Skeletal muscle tissue (tissue), 4 donors: Measurements from ENCODE around the gene INPP4A. TPM values are rescaled to one million over a fixed set of nuclear protein-coding genes. Genes with fewer than 3 reads are reported as not detected.

Experiments
- H3K27ac ChIP-seq: one replicate; pipeline ENCODE4 v1.7.0; 2013; ENCODE audit warnings: mild to moderate bottlenecking, low read depth, low read length, inconsistent platforms
- H3K27me3 ChIP-seq, 3 donors: one replicate each; pipeline ENCODE4 v1.7.0; 2013; ENCODE audit warnings: low read length in 3 of 3; ENCODE audit not compliant: control insufficient read depth in 3 of 3, insufficient read depth in 3 of 3
- H3K36me3 ChIP-seq, 3 donors: one replicate each; pipeline ENCODE4 v1.7.0; 2013; ENCODE audit warnings: low read length in 3 of 3; ENCODE audit not compliant: control insufficient read depth in 3 of 3, insufficient read depth in 3 of 3
- H3K4me1 ChIP-seq, 3 donors: one replicate each; pipeline ENCODE4 v1.7.0; 2013; ENCODE audit warnings: low read length in 3 of 3, mild to moderate bottlenecking in 3 of 3; ENCODE audit not compliant: control insufficient read depth in 3 of 3, insufficient read depth in 3 of 3
- H3K4me3 ChIP-seq, 3 donors: one replicate each; pipeline ENCODE4 v1.7.0; 2013; ENCODE audit warnings: low read length in 3 of 3
- H3K9ac ChIP-seq, 3 donors: one replicate each; pipeline ENCODE4 v1.7.0; 2013; ENCODE audit warnings: low read length in 3 of 3, mild to moderate bottlenecking in 3 of 3, moderate library complexity in 2 of 3, low read depth in 1 of 3
- H3K9me3 ChIP-seq, 3 donors: one replicate each; pipeline ENCODE4 v1.7.0; 2013; ENCODE audit warnings: low read length in 3 of 3; ENCODE audit not compliant: control insufficient read depth in 3 of 3
- total RNA-seq: library from RNA; depleted of rRNA; stranded (reverse); fragments of >200 nt; gene quantifications from one replicate; pipeline ENCODE4 v1.2.3, GENCODE V29; 2014
- donor health status: Osteomylitis.

INPP4A gene
- total RNA-seq, 1 donor from 2014 or later, result 12.5 TPM

GRCh38 chr2:98474979-98475632 is 30.4 kb downstream of the INPP4A start:
- H3K9ac ChIP-seq, result no peak overlapping the region
- H3K4me1 ChIP-seq, result peaks cover 18 to 60% (median 51%) of the 10 kb centered on the region in 3 donors
- no peaks in the 10 kb centered on the region for H3K9me3 ChIP-seq
- no peaks in the 10 kb centered on the region for H3K36me3 ChIP-seq
- no peak overlapping the region for H3K27ac ChIP-seq
- no peak overlapping the region for H3K4me3 ChIP-seq
- H3K27me3 ChIP-seq, result no peaks in the 10 kb centered on the region

GRCh38 chr2:98476192-98476868 is 31.7 kb downstream of the INPP4A start:
- Histone ChIP-seq H3K4me3 (no peak overlapping the region), H3K36me3 (no peaks in the 10 kb centered on the region), H3K9ac (no peak overlapping the region), H3K9me3 (no peaks in the 10 kb centered on the region), H3K27ac (no peak overlapping the region), H3K4me1 (peaks cover 23 to 61% (median 55%) of the 10 kb centered on the region in 3 donors), H3K27me3 (no peaks in the 10 kb centered on the region)

GRCh38 chr2:98477036-98477435 is 32.4 kb downstream of the INPP4A start:
- peaks cover 23 to 59% (median 52%) of the 10 kb centered on the region in 3 donors for H3K4me1 ChIP-seq
- H3K27ac ChIP-seq, result no peak overlapping the region
- no peaks in the 10 kb centered on the region for H3K27me3 ChIP-seq
- H3K36me3 ChIP-seq, result no peaks in the 10 kb centered on the region
- H3K9ac ChIP-seq, result no peak overlapping the region
- no peak overlapping the region for H3K4me3 ChIP-seq
- no peaks in the 10 kb centered on the region for H3K9me3 ChIP-seq

- no peak overlapping the region for H3K27ac ChIP-seq
- no peaks in the 10 kb centered on the region for H3K27me3 ChIP-seq
- H3K36me3 ChIP-seq, result no peaks in the 10 kb centered on the region
- peaks cover 23 to 54% (median 47%) of the 10 kb centered on the region in 3 donors for H3K4me1 ChIP-seq
- H3K4me3 ChIP-seq, result no peak overlapping the region
- no peak overlapping the region for H3K9ac ChIP-seq
- H3K9me3 ChIP-seq, result no peaks in the 10 kb centered on the region
These were observed 32.8 kb downstream of the INPP4A start for GRCh38 chr2:98477506-98477905.

GRCh38 chr2:98478088-98478551 is 33.5 kb downstream of the INPP4A start:
- H3K27ac ChIP-seq, result no peak overlapping the region
- no peak overlapping the region for H3K4me3 ChIP-seq
- H3K4me1 ChIP-seq, result peaks cover 23 to 50% (median 46%) of the 10 kb centered on the region in 3 donors
- H3K36me3 ChIP-seq, result no peaks in the 10 kb centered on the region
- no peaks in the 10 kb centered on the region for H3K27me3 ChIP-seq
- H3K9me3 ChIP-seq, result no peaks in the 10 kb centered on the region
- no peak overlapping the region for H3K9ac ChIP-seq

GRCh38 chr2:98478907-98479306 is 34.2 kb downstream of the INPP4A start:
- no peak overlapping the region for H3K9ac ChIP-seq
- H3K4me3 ChIP-seq, result no peak overlapping the region
- peaks cover 23 to 44% (median 44%) of the 10 kb centered on the region in 3 donors for H3K4me1 ChIP-seq
- H3K36me3 ChIP-seq, result no peaks in the 10 kb centered on the region
- no peak overlapping the region for H3K27ac ChIP-seq
- no peaks in the 10 kb centered on the region for H3K9me3 ChIP-seq
- H3K27me3 ChIP-seq, result no peaks in the 10 kb centered on the region

GRCh38 chr2:98479371-98479770 is 34.7 kb downstream of the INPP4A start:
- H3K36me3 ChIP-seq, result no peaks in the 10 kb centered on the region
- H3K4me3 ChIP-seq, result no peak overlapping the region
- H3K4me1 ChIP-seq, result peaks cover 25 to 44% (median 43%) of the 10 kb centered on the region in 3 donors
- no peaks in the 10 kb centered on the region for H3K9me3 ChIP-seq
- no peaks in the 10 kb centered on the region for H3K27me3 ChIP-seq
- no peak overlapping the region for H3K9ac ChIP-seq
- no peak overlapping the region for H3K27ac ChIP-seq

- peaks cover 27 to 43% (median 42%) of the 10 kb centered on the region in 3 donors for H3K4me1 ChIP-seq
- H3K27me3 ChIP-seq, result no peaks in the 10 kb centered on the region
- H3K36me3 ChIP-seq, result no peaks in the 10 kb centered on the region
- H3K9me3 ChIP-seq, result no peaks in the 10 kb centered on the region
- H3K27ac ChIP-seq, result no peak overlapping the region
- no peak overlapping the region for H3K4me3 ChIP-seq
- peak overlapping the region in 1 of 3 donors; percentile 34 for H3K9ac ChIP-seq
These were observed 35.4 kb downstream of the INPP4A start for GRCh38 chr2:98479959-98480524.

- H3K27ac ChIP-seq, result no peak overlapping the region
- no peaks in the 10 kb centered on the region for H3K36me3 ChIP-seq
- H3K27me3 ChIP-seq, result no peaks in the 10 kb centered on the region
- no peak overlapping the region for H3K4me3 ChIP-seq
- H3K4me1 ChIP-seq, result peaks cover 27 to 43% (median 38%) of the 10 kb centered on the region in 3 donors
- peak overlapping the region in 1 of 3 donors; percentile 9 for H3K9ac ChIP-seq
- no peaks in the 10 kb centered on the region for H3K9me3 ChIP-seq
These were observed 35.9 kb downstream of the INPP4A start for GRCh38 chr2:98480598-98480997.

- H3K36me3 ChIP-seq, result no peaks in the 10 kb centered on the region
- no peak overlapping the region for H3K9ac ChIP-seq
- peaks cover 35 to 38% (median 37%) of the 10 kb centered on the region in 3 donors for H3K4me1 ChIP-seq
- H3K4me3 ChIP-seq, result no peak overlapping the region
- no peak overlapping the region for H3K27ac ChIP-seq
- no peaks in the 10 kb centered on the region for H3K9me3 ChIP-seq
- no peaks in the 10 kb centered on the region for H3K27me3 ChIP-seq
These were observed 37.7 kb downstream of the INPP4A start for GRCh38 chr2:98482362-98482761.
